Measurements from ENCODE around the gene GPC1.

DNA sequence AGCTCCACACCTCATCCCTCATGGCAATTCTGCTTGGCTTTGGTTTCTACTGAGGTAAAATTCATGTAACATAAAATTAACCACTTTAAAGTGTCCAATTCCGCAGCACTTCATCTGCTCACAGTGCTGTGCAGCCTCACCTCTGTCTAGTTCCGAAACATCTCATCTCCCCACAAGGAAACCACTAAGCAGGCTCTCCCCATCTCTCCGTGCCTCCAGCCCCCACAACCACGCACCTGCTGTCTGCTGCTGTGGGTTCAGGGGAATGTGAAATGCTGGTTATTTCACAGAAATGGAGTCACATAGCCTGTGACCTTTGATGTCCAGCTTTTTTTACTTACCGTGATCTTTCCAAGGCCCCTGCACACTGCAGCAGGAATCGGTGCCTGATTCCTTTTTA lies 7.7 kb upstream of the GPC1 start:
- TF ChIP-seq, protein P1, sequence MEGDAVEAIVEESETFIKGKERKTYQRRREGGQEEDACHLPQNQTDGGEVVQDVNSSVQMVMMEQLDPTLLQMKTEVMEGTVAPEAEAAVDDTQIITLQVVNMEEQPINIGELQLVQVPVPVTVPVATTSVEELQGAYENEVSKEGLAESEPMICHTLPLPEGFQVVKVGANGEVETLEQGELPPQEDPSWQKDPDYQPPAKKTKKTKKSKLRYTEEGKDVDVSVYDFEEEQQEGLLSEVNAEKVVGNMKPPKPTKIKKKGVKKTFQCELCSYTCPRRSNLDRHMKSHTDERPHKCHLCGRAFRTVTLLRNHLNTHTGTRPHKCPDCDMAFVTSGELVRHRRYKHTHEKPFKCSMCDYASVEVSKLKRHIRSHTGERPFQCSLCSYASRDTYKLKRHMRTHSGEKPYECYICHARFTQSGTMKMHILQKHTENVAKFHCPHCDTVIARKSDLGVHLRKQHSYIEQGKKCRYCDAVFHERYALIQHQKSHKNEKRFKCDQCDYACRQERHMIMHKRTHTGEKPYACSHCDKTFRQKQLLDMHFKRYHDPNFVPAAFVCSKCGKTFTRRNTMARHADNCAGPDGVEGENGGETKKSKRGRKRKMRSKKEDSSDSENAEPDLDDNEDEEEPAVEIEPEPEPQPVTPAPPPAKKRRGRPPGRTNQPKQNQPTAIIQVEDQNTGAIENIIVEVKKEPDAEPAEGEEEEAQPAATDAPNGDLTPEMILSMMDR (IDR thresholded peaks at IDR 0.05) = no peak
- no peak for TF ChIP-seq GABPA (IDR thresholded peaks at IDR 0.05; ENCODE audit: low read depth)
- TF ChIP-seq, protein P2, sequence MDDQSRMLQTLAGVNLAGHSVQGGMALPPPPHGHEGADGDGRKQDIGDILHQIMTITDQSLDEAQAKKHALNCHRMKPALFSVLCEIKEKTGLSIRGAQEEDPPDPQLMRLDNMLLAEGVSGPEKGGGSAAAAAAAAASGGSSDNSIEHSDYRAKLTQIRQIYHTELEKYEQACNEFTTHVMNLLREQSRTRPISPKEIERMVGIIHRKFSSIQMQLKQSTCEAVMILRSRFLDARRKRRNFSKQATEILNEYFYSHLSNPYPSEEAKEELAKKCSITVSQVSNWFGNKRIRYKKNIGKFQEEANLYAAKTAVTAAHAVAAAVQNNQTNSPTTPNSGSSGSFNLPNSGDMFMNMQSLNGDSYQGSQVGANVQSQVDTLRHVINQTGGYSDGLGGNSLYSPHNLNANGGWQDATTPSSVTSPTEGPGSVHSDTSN (IDR thresholded peaks at IDR 0.05) = no peak
- TF ChIP-seq FOXM1 (IDR thresholded peaks at IDR 0.05; ENCODE audit: low read depth) = no peak
- no peak for TF ChIP-seq RAD21 (IDR thresholded peaks at IDR 0.05; ENCODE audit: low read length)
- TF ChIP-seq POLR2AphosphoS5 (IDR thresholded peaks at IDR 0.05; ENCODE audit: low read depth, low read length) = no peak
- TF ChIP-seq, protein P3, sequence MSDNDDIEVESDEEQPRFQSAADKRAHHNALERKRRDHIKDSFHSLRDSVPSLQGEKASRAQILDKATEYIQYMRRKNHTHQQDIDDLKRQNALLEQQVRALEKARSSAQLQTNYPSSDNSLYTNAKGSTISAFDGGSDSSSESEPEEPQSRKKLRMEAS (IDR thresholded peaks at IDR 0.05; ENCODE audit: low read depth) = no peak
- no peak for TF ChIP-seq MXI1 (IDR thresholded peaks at IDR 0.05; ENCODE audit: low read depth, low read length)

Measured in SK-N-SH (cell line).